NCI-H2081 (cell line): Measurements from ENCODE around the gene GON4L.
A peak's percentile ranks its signal among the peaks of the same experiment; 100 is the strongest.
"Not testable (repeated sequence)": the region's sequence is repeated elsewhere in the genome, so short reads cannot be mapped to it uniquely, and the experiment has no call there.

Experiments
- DNase-seq, 2 experiments: peaks; one replicate each; lab custom pipeline; 2025; lab: John Stamatoyannopoulos, UW

GON4L gene

GRCh38 chr1:155856975-155857930 lies at the start of gene GON4L:
Gene GON4L, minus strand, starts transcription at chr1:155857214. Its CDS starts 3,434 bp downstream, at chr1:155853780.
- DNase-seq: peak; percentile 97 to 99

- DNase-seq: no peak
Observed at GRCh38 chr1:155904261-155904660, 47.2 kb upstream of the GON4L start.

GRCh38 chr1:155900161-155900560 lies 43.1 kb upstream of the GON4L start:
- no peak for DNase-seq

- DNase-seq: no peak
Observed at GRCh38 chr1:155899683-155900082, 42.7 kb upstream of the GON4L start.

- DNase-seq: no peak
Observed at GRCh38 chr1:155898888-155899287, 41.9 kb upstream of the GON4L start.

- no peak for DNase-seq
Observed at GRCh38 chr1:155897746-155898145, 40.7 kb upstream of the GON4L start.

- not testable (repeated sequence) for DNase-seq
Observed at GRCh38 chr1:155896476-155896875, 39.5 kb upstream of the GON4L start.

GRCh38 chr1:155895617-155896016 lies 38.6 kb upstream of the GON4L start:
- not testable (repeated sequence) for DNase-seq

GRCh38 chr1:155893389-155894142 lies 36.6 kb upstream of the GON4L start:
- DNase-seq: no peak

- no peak for DNase-seq
Observed at GRCh38 chr1:155892796-155893195, 35.8 kb upstream of the GON4L start.

GRCh38 chr1:155890251-155890650 lies 33.2 kb upstream of the GON4L start:
- no peak for DNase-seq

GRCh38 chr1:155889566-155889965 lies 32.6 kb upstream of the GON4L start:
- DNase-seq: no peak

- DNase-seq: no peak
Observed at GRCh38 chr1:155888481-155888880, 31.5 kb upstream of the GON4L start.

GRCh38 chr1:155884982-155885381 lies 28.0 kb upstream of the GON4L start:
- no peak for DNase-seq

GRCh38 chr1:155884031-155884960 lies 27.3 kb upstream of the GON4L start:
- DNase-seq: no peak

- DNase-seq: no peak
Observed at GRCh38 chr1:155882766-155883165, 25.8 kb upstream of the GON4L start.

- no peak for DNase-seq
Observed at GRCh38 chr1:155882235-155882634, 25.2 kb upstream of the GON4L start.

- DNase-seq: no peak
Observed at GRCh38 chr1:155880950-155881349, 23.9 kb upstream of the GON4L start.

- DNase-seq: no peak
Observed at GRCh38 chr1:155880251-155880650, 23.2 kb upstream of the GON4L start.

GRCh38 chr1:155877945-155878344 lies 20.9 kb upstream of the GON4L start:
- DNase-seq: no peak

GRCh38 chr1:155873860-155874259 lies 16.8 kb upstream of the GON4L start:
- peak; percentile 54 to 65 for DNase-seq

- no peak for DNase-seq
Observed at GRCh38 chr1:155872527-155872926, 15.5 kb upstream of the GON4L start.
